OCI-LY1 (cell line): ENCODE measurements around the gene APLN.

ENCODE experiments used
- H2AFZ ChIP-seq: fragments of 200-600 bp; sonication (generic), shearing (Covaris generic); 2 replicates; pipeline ENCODE4 v1.6.0; 2014; ENCODE audit warnings: antibody characterized with exemption, mild to moderate bottlenecking, low read length
- H3F3A ChIP-seq: fragments of 200-600 bp; sonication (generic), shearing (Covaris generic); 2 replicates; pipeline ENCODE4 v1.6.0; 2014; ENCODE audit warnings: mild to moderate bottlenecking, antibody characterized with exemption, low read length, moderate library complexity; ENCODE audit not compliant: insufficient read depth
- H3K27ac ChIP-seq: fragments of 200-600 bp; sonication (generic); 2 replicates; pipeline ENCODE4 v1.5.1; 2014; ENCODE audit warnings: low read length, mixed run types, mild to moderate bottlenecking, low read depth; ENCODE audit not compliant: poor library complexity, severe bottlenecking
- H3K27me3 ChIP-seq: fragments of 200-600 bp; sonication (generic); 2 replicates; pipeline ENCODE4 v1.6.0; 2014; ENCODE audit warnings: antibody characterized with exemption, mild to moderate bottlenecking, low read length, moderate library complexity; ENCODE audit not compliant: insufficient read depth
- H3K36me3 ChIP-seq: fragments of 200-600 bp; sonication (generic); 2 replicates; pipeline ENCODE4 v1.6.1; 2014; ENCODE audit warnings: mild to moderate bottlenecking, antibody characterized with exemption, low read length, moderate library complexity, mixed read lengths; ENCODE audit not compliant: insufficient read depth
- H3K4me1 ChIP-seq: fragments of 200-600 bp; sonication (generic); 2 replicates; pipeline ENCODE4 v1.5.1; 2014; ENCODE audit warnings: mild to moderate bottlenecking, low read length, moderate library complexity; ENCODE audit not compliant: insufficient read depth, severe bottlenecking
- H3K4me2 ChIP-seq: fragments of 200-600 bp; sonication (generic), shearing (Covaris generic); 2 replicates; pipeline ENCODE4 v1.6.1; 2014; ENCODE audit warnings: low read length
- H3K4me3 ChIP-seq: fragments of 200-600 bp; sonication (generic); 2 replicates; pipeline ENCODE4 v1.5.1; 2014; ENCODE audit warnings: low read length, low read depth, mild to moderate bottlenecking, mixed read lengths; ENCODE audit not compliant: poor library complexity, severe bottlenecking
- H3K79me2 ChIP-seq: fragments of 200-600 bp; shearing (Covaris generic); 2 replicates; pipeline ENCODE4 v1.6.1; 2016; ENCODE audit warnings: mixed run types, low read length, mixed read lengths; ENCODE audit not compliant: insufficient read depth
- H3K9ac ChIP-seq: fragments of 200-600 bp; sonication (generic), shearing (Covaris generic); 2 replicates; pipeline ENCODE4 v1.6.1; 2014; ENCODE audit warnings: mild to moderate bottlenecking, low read length, mixed read lengths
- H3K9me2 ChIP-seq: fragments of 200-600 bp; sonication (generic), shearing (Covaris generic); 2 replicates; pipeline ENCODE4 v1.6.1; 2014; ENCODE audit warnings: low read depth, mild to moderate bottlenecking, low read length, mixed read lengths
- H3K9me3 ChIP-seq: fragments of 200-600 bp; shearing (Covaris generic); 2 replicates; pipeline ENCODE4 v1.6.1; 2014; ENCODE audit warnings: low read length, mixed read lengths
- H4K20me1 ChIP-seq: fragments of 200-600 bp; sonication (generic), shearing (Covaris generic); 2 replicates; pipeline ENCODE4 v1.6.0; 2016; ENCODE audit warnings: mild to moderate bottlenecking, low read length; ENCODE audit not compliant: insufficient read depth
- EZH2 ChIP-seq: fragments of 200-600 bp; sonication (generic), shearing (Covaris generic); IDR thresholded peaks from 2 replicates; pipeline ENCODE4 v1.8.0; 2017; ENCODE audit warnings: borderline replicate concordance, mixed run types, mild to moderate bottlenecking, antibody characterized with exemption, low read length, moderate library complexity, mixed read lengths
- TF ChIP-seq, protein P1 (sequence below): fragments of 200-600 bp; sonication (generic), shearing (Covaris generic); IDR thresholded peaks from 2 replicates; pipeline ENCODE4 v1.5.1; 2017; ENCODE audit warnings: mild to moderate bottlenecking, antibody characterized with exemption, low read length, moderate library complexity, mixed read lengths

APLN gene

DNA sequence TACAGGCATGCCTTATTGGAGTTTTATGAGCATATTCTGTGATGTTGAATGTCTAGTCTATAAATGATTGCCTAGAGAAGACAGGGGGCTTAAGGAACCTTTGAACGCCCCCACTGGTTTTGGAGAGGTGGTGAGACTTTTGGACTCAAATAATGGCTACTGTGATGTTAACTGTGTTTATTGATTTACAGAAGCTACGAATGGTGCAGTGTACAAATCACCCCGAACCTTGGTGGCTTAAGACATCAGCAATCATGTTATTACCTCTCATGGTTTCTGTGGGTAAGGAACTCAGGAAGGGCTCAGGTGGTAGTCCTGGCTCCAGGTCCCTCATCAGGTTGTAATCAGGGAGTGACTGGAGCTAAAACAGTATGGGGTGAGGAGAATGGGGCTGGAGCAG, 33.3 kb upstream of the APLN start:
- H3K4me1 ChIP-seq = no peaks in the 10 kb centered on the region
- no peaks in the 10 kb centered on the region for H3K36me3 ChIP-seq
- no peaks in the 10 kb centered on the region for H3K9me2 ChIP-seq
- no peak overlapping the region for H3K27ac ChIP-seq
- no peak overlapping the region for H2AFZ ChIP-seq
- TF ChIP-seq, protein P1, sequence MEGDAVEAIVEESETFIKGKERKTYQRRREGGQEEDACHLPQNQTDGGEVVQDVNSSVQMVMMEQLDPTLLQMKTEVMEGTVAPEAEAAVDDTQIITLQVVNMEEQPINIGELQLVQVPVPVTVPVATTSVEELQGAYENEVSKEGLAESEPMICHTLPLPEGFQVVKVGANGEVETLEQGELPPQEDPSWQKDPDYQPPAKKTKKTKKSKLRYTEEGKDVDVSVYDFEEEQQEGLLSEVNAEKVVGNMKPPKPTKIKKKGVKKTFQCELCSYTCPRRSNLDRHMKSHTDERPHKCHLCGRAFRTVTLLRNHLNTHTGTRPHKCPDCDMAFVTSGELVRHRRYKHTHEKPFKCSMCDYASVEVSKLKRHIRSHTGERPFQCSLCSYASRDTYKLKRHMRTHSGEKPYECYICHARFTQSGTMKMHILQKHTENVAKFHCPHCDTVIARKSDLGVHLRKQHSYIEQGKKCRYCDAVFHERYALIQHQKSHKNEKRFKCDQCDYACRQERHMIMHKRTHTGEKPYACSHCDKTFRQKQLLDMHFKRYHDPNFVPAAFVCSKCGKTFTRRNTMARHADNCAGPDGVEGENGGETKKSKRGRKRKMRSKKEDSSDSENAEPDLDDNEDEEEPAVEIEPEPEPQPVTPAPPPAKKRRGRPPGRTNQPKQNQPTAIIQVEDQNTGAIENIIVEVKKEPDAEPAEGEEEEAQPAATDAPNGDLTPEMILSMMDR = no peak
- no peak for TF ChIP-seq EZH2
- H3F3A ChIP-seq = no peaks in the 10 kb centered on the region
- no peaks in the 10 kb centered on the region for H3K79me2 ChIP-seq
- H3K27me3 ChIP-seq = no peaks in the 10 kb centered on the region
- H4K20me1 ChIP-seq = no peaks in the 10 kb centered on the region
- H3K9ac ChIP-seq = no peak overlapping the region
- H3K4me2 ChIP-seq = no peak overlapping the region
- H3K9me3 ChIP-seq = no peaks in the 10 kb centered on the region
- H3K4me3 ChIP-seq = no peak overlapping the region

- H3K9ac ChIP-seq = no peak overlapping the region
- no peaks in the 10 kb centered on the region for H3K36me3 ChIP-seq
Measured at GRCh38 chrX:129686422-129686948, 31.7 kb upstream of the APLN start.

DNA sequence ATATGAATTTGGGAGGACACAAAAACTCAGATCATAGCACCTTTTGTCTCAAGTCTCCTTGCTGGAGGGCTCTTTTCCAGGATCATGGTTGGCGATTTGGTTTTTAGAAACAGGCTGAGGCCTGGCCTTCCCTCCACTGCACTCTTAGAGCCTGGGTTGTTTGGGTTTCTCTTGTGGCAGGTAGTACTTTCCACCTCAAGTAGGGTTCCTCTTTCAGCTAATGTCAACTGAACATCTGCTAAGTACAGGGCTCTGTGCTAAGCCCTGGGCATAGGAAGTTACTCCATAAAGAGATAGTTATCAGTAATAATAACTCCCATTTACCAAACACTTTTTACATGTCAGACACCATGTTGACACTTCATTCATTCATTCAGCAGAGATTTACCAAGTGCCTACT, 28.2 kb upstream of the APLN start:
- Histone ChIP-seq H3K4me1 (peaks cover 11% of the 10 kb centered on the region), H3F3A (no peaks in the 10 kb centered on the region), H3K27me3 (no peaks in the 10 kb centered on the region), H3K27ac (no peak overlapping the region), H3K9ac (no peak overlapping the region), H3K9me2 (no peaks in the 10 kb centered on the region), H3K9me3 (no peaks in the 10 kb centered on the region), H3K79me2 (no peaks in the 10 kb centered on the region), H3K36me3 (no peaks in the 10 kb centered on the region), H3K4me2 (no peak overlapping the region), H3K4me3 (no peak overlapping the region), H4K20me1 (no peaks in the 10 kb centered on the region), H2AFZ (no peak overlapping the region)
- TF ChIP-seq, protein P1 = no peak
- TF ChIP-seq EZH2 = no peak

More at GRCh38 chrX:129686422-129686948, 31.7 kb upstream of the APLN start:
- H3K27me3 ChIP-seq = no peaks in the 10 kb centered on the region
- H3K4me2 ChIP-seq = no peak overlapping the region
- H3K27ac ChIP-seq = no peak overlapping the region
- H3K9me3 ChIP-seq = no peaks in the 10 kb centered on the region
- H2AFZ ChIP-seq = no peak overlapping the region
- H3K79me2 ChIP-seq = no peaks in the 10 kb centered on the region
- no peaks in the 10 kb centered on the region for H3K9me2 ChIP-seq
- no peaks in the 10 kb centered on the region for H3F3A ChIP-seq
- TF ChIP-seq, protein P1 = no peak
- TF ChIP-seq EZH2 = no peak
- no peaks in the 10 kb centered on the region for H4K20me1 ChIP-seq
- H3K4me1 ChIP-seq = no peaks in the 10 kb centered on the region
- H3K4me3 ChIP-seq = no peak overlapping the region
